Tibial nerve (tissue), 3 donors: ENCODE measurements around the gene ARID1B.

Experiments used
- POLR2A ChIP-seq, 2 donors: fragments of 450-650 bp; IDR thresholded peaks; one replicate each; pipeline ENCODE4 v1.6.1; 2017; ENCODE audit warnings: antibody characterized with exemption in 2 of 2, mild to moderate bottlenecking in 2 of 2, moderate library complexity in 2 of 2
- TF ChIP-seq, protein P1 (sequence below), 5 experiments: fragments of 200-600 bp in 3 of 5; fragments of 450-650 bp in 2 of 5; sonication (generic) in 3 of 5; IDR thresholded peaks; one replicate each; pipeline ENCODE4 v1.5.1; 2016 to 2019; ENCODE audit warnings: antibody characterized with exemption in 5 of 5, mild to moderate bottlenecking in 3 of 5, moderate library complexity in 2 of 5

GRCh38 chr6:157251586-157252247 lies 474.5 kb downstream of the ARID1B start:
- no peak for TF ChIP-seq POLR2A (IDR thresholded peaks at IDR 0.05)
- TF ChIP-seq, protein P1, sequence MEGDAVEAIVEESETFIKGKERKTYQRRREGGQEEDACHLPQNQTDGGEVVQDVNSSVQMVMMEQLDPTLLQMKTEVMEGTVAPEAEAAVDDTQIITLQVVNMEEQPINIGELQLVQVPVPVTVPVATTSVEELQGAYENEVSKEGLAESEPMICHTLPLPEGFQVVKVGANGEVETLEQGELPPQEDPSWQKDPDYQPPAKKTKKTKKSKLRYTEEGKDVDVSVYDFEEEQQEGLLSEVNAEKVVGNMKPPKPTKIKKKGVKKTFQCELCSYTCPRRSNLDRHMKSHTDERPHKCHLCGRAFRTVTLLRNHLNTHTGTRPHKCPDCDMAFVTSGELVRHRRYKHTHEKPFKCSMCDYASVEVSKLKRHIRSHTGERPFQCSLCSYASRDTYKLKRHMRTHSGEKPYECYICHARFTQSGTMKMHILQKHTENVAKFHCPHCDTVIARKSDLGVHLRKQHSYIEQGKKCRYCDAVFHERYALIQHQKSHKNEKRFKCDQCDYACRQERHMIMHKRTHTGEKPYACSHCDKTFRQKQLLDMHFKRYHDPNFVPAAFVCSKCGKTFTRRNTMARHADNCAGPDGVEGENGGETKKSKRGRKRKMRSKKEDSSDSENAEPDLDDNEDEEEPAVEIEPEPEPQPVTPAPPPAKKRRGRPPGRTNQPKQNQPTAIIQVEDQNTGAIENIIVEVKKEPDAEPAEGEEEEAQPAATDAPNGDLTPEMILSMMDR (IDR thresholded peaks at IDR 0.05), result no peak
